Fibroblast of lung (primary cell): ENCODE results near the gene APOBEC3A. TPM values are rescaled to one million over a fixed set of nuclear protein-coding genes. Genes with fewer than 3 reads are reported as not detected.

Source experiments
- DNase-seq, 2 donors: peaks; one replicate each; pipeline versions ENCODE4 v3.0.0 to v3.0.0-alpha.2; 2010; ENCODE audit warnings: low read depth in 2 of 2
- H2AFZ ChIP-seq: 2 replicates; pipeline ENCODE4 v1.5.1; 2012; ENCODE audit warnings: low read length, control low read depth, inconsistent platforms
- H3K27ac ChIP-seq: 2 replicates; pipeline ENCODE4 v1.5.1; 2011; ENCODE audit warnings: low read length, control low read depth; ENCODE audit not compliant: insufficient read depth
- H3K27me3 ChIP-seq: 2 replicates; pipeline ENCODE4 v1.5.1; 2011; ENCODE audit warnings: mild to moderate bottlenecking, low read length; ENCODE audit not compliant: control insufficient read depth, insufficient read depth
- H3K36me3 ChIP-seq: 2 replicates; pipeline ENCODE4 v1.5.1; 2011; ENCODE audit warnings: low read length; ENCODE audit not compliant: control insufficient read depth, insufficient read depth
- H3K4me1 ChIP-seq: 2 replicates; pipeline ENCODE4 v1.5.1; 2011; ENCODE audit warnings: low read length; ENCODE audit not compliant: control insufficient read depth, insufficient read depth; ENCODE audit errors: extremely low read depth
- H3K4me2 ChIP-seq: 2 replicates; pipeline ENCODE4 v1.5.1; 2011; ENCODE audit warnings: low read length, control low read depth; ENCODE audit not compliant: insufficient read depth; ENCODE audit errors: extremely low read depth
- H3K4me3 ChIP-seq, 4 experiments: fragments of 200-600 bp in 1 of 4; sonication (generic) in 1 of 4; replicated peaks in 1 of 4; 2 replicates each; pipeline ENCODE4 v1.5.1; 2011 to 2016; ENCODE audit warnings: low read length in 4 of 4, low read depth in 3 of 4, mild to moderate bottlenecking in 3 of 4, control low read depth in 2 of 4, inconsistent platforms in 1 of 4, mixed read lengths in 1 of 4; ENCODE audit not compliant: insufficient read depth in 1 of 4; ENCODE audit errors: control extremely low read depth in 1 of 4
- H3K79me2 ChIP-seq: 2 replicates; pipeline ENCODE4 v1.5.1; 2012; ENCODE audit warnings: mild to moderate bottlenecking, low read length, inconsistent platforms; ENCODE audit not compliant: control insufficient read depth, insufficient read depth
- H3K9ac ChIP-seq: 2 replicates; pipeline ENCODE4 v1.5.1; 2011; ENCODE audit warnings: mild to moderate bottlenecking, low read length, control low read depth; ENCODE audit not compliant: insufficient read depth
- H3K9me3 ChIP-seq: 2 replicates; pipeline ENCODE4 v1.5.1; 2012; ENCODE audit warnings: low read depth, low read length; ENCODE audit not compliant: control insufficient read depth, insufficient read depth
- H4K20me1 ChIP-seq: 2 replicates; pipeline ENCODE4 v1.5.1; 2011; ENCODE audit warnings: low read length; ENCODE audit not compliant: control insufficient read depth, insufficient read depth; ENCODE audit errors: extremely low read depth
- EZH2 ChIP-seq: IDR thresholded peaks from 2 replicates; pipeline ENCODE4 v1.5.1; 2012; ENCODE audit warnings: low read length, control low read depth, mild to moderate bottlenecking; ENCODE audit errors: missing control alignments
- polyA plus RNA-seq, 2 donors: library from polyadenylated mRNA; depleted of rRNA in 1 of 2; stranded (reverse) in 1 of 2; unstranded in 1 of 2; fragments of >200 nt; gene quantifications; 2 replicates each; pipeline ENCODE4 v1.2.1, GENCODE V29; 2011 to 2012; ENCODE audit warnings: missing spikeins in 1 of 2
- total RNA-seq: library from RNA; depleted of rRNA; stranded (reverse); fragments of >200 nt; gene quantifications from 2 replicates; pipeline ENCODE4 v1.2.1, GENCODE V29; 2014
- TF ChIP-seq, protein P1 (sequence below), 2 donors: IDR thresholded peaks in 1 of 2; conservative IDR thresholded peaks in 1 of 2; 1 replicate in 1 of 2; 2 replicates in 1 of 2; pipeline ENCODE4 v1.5.1; 2011 to 2012; ENCODE audit warnings: low read length in 2 of 2, control low read depth in 1 of 2, inconsistent platforms in 1 of 2, low read depth in 1 of 2, mild to moderate bottlenecking in 1 of 2

APOBEC3A gene
- total and polyA plus RNA-seq, 2 donors (not counting 1 experiment from before 2014, with no cell fraction given), result not detected

DNA sequence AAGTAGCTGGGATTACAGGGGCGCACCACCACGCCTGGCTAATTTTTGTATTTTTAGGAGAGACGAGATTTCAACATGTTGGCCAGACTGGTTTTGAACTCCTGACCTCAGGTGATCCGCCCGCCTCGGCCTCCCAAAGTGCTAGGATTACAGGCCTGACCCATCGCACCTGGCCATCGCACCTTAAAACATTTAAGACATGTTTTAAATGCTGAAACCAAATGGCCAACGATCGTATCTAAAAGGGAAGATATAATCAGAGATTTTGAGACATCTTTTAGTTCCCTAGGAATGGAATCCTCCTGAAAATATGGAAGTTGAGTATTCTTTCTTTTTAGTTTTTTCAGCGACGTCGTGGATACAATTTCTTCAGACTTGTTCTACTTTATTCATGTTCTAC lies 21.8 kb upstream of the APOBEC3A start:
- Histone ChIP-seq H4K20me1 (no peaks in the 10 kb centered on the region), H3K79me2 (no peaks in the 10 kb centered on the region), H3K4me2 (no peak overlapping the region), H2AFZ (no peak overlapping the region), H3K27me3 (peaks cover under 1% of the 10 kb centered on the region), H3K27ac (no peak overlapping the region), H3K36me3 (no peaks in the 10 kb centered on the region), H3K4me3 (no peak overlapping the region), H3K4me1 (no peaks in the 10 kb centered on the region), H3K9me3 (no peaks in the 10 kb centered on the region), H3K9ac (no peak overlapping the region)
- TF ChIP-seq, protein P1, sequence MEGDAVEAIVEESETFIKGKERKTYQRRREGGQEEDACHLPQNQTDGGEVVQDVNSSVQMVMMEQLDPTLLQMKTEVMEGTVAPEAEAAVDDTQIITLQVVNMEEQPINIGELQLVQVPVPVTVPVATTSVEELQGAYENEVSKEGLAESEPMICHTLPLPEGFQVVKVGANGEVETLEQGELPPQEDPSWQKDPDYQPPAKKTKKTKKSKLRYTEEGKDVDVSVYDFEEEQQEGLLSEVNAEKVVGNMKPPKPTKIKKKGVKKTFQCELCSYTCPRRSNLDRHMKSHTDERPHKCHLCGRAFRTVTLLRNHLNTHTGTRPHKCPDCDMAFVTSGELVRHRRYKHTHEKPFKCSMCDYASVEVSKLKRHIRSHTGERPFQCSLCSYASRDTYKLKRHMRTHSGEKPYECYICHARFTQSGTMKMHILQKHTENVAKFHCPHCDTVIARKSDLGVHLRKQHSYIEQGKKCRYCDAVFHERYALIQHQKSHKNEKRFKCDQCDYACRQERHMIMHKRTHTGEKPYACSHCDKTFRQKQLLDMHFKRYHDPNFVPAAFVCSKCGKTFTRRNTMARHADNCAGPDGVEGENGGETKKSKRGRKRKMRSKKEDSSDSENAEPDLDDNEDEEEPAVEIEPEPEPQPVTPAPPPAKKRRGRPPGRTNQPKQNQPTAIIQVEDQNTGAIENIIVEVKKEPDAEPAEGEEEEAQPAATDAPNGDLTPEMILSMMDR (conservative IDR thresholded peaks at IDR 0.05 in 1 of 2, IDR thresholded peaks at IDR 0.05 in 1 of 2; ENCODE audit: low read depth in 1 of 2, low read length in 2 of 2), result no peak
- no peak for TF ChIP-seq EZH2
- no peak for DNase-seq

DNA sequence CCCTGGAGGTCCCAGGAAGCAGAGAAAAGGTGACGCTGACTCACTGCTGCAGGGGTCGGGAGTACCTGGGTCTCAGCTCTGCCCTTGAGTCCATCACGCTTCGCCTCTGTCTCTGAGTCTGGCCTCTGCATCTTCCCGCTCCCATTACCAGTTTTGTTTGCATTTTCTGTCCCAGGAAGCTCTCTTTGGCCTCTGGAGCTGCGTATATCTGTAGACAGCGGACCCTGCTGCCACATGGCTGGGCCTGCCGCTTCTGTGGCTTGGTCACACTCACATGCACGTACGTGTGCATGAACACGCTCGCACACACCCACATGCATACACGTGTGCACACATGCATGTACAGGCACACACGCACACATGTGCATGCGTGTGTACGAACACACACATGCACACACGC lies 20.8 kb upstream of the APOBEC3A start:
- TF ChIP-seq, protein P1 (conservative IDR thresholded peaks at IDR 0.05 in 1 of 2, IDR thresholded peaks at IDR 0.05 in 1 of 2; ENCODE audit: low read depth in 1 of 2, low read length in 2 of 2), result no peak
- TF ChIP-seq EZH2, result no peak

DNA sequence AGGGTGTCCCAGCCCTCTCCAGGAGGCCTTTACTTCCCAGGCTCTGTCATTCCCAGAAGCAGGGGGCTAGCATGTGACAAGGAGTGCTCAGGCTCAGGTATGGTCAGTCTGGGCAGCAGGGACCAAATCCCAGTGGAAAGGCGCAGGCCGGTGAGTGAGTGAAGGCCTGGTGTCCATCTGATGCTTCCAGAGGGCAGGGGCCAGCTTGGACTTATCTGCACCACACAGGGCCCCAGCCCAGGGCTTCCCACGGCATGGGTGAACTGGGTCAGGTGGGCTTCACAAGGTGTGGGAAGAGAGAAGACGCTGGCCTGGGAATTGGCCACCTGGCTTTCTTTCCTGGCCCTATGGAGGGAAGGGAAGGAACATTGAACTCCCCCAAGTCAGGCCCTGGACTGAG lies 20.4 kb upstream of the APOBEC3A start:
- H2AFZ ChIP-seq, result no peak overlapping the region
- H4K20me1 ChIP-seq, result no peaks in the 10 kb centered on the region
- no peak for DNase-seq
- no peaks in the 10 kb centered on the region for H3K79me2 ChIP-seq
- H3K9ac ChIP-seq, result no peak overlapping the region
- H3K4me3 ChIP-seq, result no peak overlapping the region
- H3K27ac ChIP-seq, result no peak overlapping the region
- H3K4me1 ChIP-seq, result no peaks in the 10 kb centered on the region
- no peaks in the 10 kb centered on the region for H3K9me3 ChIP-seq
- H3K27me3 ChIP-seq, result peaks cover 7% of the 10 kb centered on the region
- no peaks in the 10 kb centered on the region for H3K36me3 ChIP-seq
- TF ChIP-seq, protein P1 (conservative IDR thresholded peaks at IDR 0.05 in 1 of 2, IDR thresholded peaks at IDR 0.05 in 1 of 2; ENCODE audit: low read depth in 1 of 2, low read length in 2 of 2), result no peak
- TF ChIP-seq EZH2, result no peak
- H3K4me2 ChIP-seq, result no peak overlapping the region

More for the DNA sequence above, 20.8 kb upstream of the APOBEC3A start:
- Histone ChIP-seq H3K27ac (no peak overlapping the region), H3K27me3 (peaks cover 4% of the 10 kb centered on the region), H3K4me1 (no peaks in the 10 kb centered on the region), H2AFZ (no peak overlapping the region), H3K4me2 (no peak overlapping the region), H3K36me3 (no peaks in the 10 kb centered on the region), H4K20me1 (no peaks in the 10 kb centered on the region), H3K9ac (no peak overlapping the region), H3K79me2 (no peaks in the 10 kb centered on the region), H3K9me3 (no peaks in the 10 kb centered on the region), H3K4me3 (no peak overlapping the region)
- DNase-seq, result no peak
